Activated T-cell treated with anti-CD3 and anti-CD28 coated beads, Interleukin-2, amount 50 U/mL, for 24 hours (primary cell): ENCODE data around the gene ARHGAP42.

ENCODE experiments used
- DNase-seq: peaks from one replicate; pipeline ENCODE4 v3.0.0-alpha.2; 2020
- H3K27ac Mint-ChIP-seq: 2 replicates; pipeline ENCODE4 v1.8.0; 2020; ENCODE audit warnings: mild to moderate bottlenecking, mixed read lengths
- H3K27me3 Mint-ChIP-seq: 2 replicates; pipeline ENCODE4 v1.8.0; 2020; ENCODE audit warnings: mixed read lengths
- H3K36me3 Mint-ChIP-seq: 2 replicates; pipeline ENCODE4 v1.8.0; 2020; ENCODE audit warnings: low read depth, mixed read lengths
- H3K4me1 Mint-ChIP-seq: 2 replicates; pipeline ENCODE4 v1.8.0; 2020; ENCODE audit warnings: low read depth, mixed read lengths
- H3K4me3 Mint-ChIP-seq: 2 replicates; pipeline ENCODE4 v1.8.0; 2020; ENCODE audit warnings: mild to moderate bottlenecking, moderate library complexity, mixed read lengths
- H3K9me3 Mint-ChIP-seq: 2 replicates; pipeline ENCODE4 v1.8.0; 2020; ENCODE audit warnings: mixed read lengths

The ARHGAP42 gene

GRCh38 chr11:100777103-100777502 lies 90.0 kb downstream of the ARHGAP42 start:
- H3K27me3 Mint-ChIP-seq: no peaks in the 10 kb centered on the region
- H3K9me3 Mint-ChIP-seq: peaks cover 2% of the 10 kb centered on the region
- H3K27ac Mint-ChIP-seq: no peak overlapping the region
- no peaks in the 10 kb centered on the region for H3K4me1 Mint-ChIP-seq
- no peaks in the 10 kb centered on the region for H3K36me3 Mint-ChIP-seq
- no peak overlapping the region for H3K4me3 Mint-ChIP-seq
- no peak for DNase-seq

GRCh38 chr11:100777736-100778135 lies 90.6 kb downstream of the ARHGAP42 start:
- H3K27ac Mint-ChIP-seq: no peak overlapping the region
- no peaks in the 10 kb centered on the region for H3K36me3 Mint-ChIP-seq
- H3K27me3 Mint-ChIP-seq: no peaks in the 10 kb centered on the region
- H3K4me1 Mint-ChIP-seq: no peaks in the 10 kb centered on the region
- no peak for DNase-seq
- no peak overlapping the region for H3K4me3 Mint-ChIP-seq
- H3K9me3 Mint-ChIP-seq: peaks cover 2% of the 10 kb centered on the region

GRCh38 chr11:100778166-100778785 lies 91.2 kb downstream of the ARHGAP42 start:
- H3K27ac Mint-ChIP-seq: no peak overlapping the region
- no peak for DNase-seq
- H3K4me1 Mint-ChIP-seq: no peaks in the 10 kb centered on the region
- peaks cover 2% of the 10 kb centered on the region for H3K9me3 Mint-ChIP-seq
- no peaks in the 10 kb centered on the region for H3K36me3 Mint-ChIP-seq
- H3K27me3 Mint-ChIP-seq: no peaks in the 10 kb centered on the region
- no peak overlapping the region for H3K4me3 Mint-ChIP-seq

GRCh38 chr11:100780470-100780869 lies 93.4 kb downstream of the ARHGAP42 start:
- H3K27me3 Mint-ChIP-seq: no peaks in the 10 kb centered on the region
- H3K9me3 Mint-ChIP-seq: peaks cover 2% of the 10 kb centered on the region

GRCh38 chr11:100785148-100785983 lies 98.3 kb downstream of the ARHGAP42 start:
- no peaks in the 10 kb centered on the region for H3K27me3 Mint-ChIP-seq
- no peaks in the 10 kb centered on the region for H3K4me1 Mint-ChIP-seq
- no peak for DNase-seq
- no peak overlapping the region for H3K27ac Mint-ChIP-seq
- no peak overlapping the region for H3K4me3 Mint-ChIP-seq
- H3K36me3 Mint-ChIP-seq: no peaks in the 10 kb centered on the region
- peaks cover 8% of the 10 kb centered on the region for H3K9me3 Mint-ChIP-seq

More at GRCh38 chr11:100780470-100780869, 93.4 kb downstream of the ARHGAP42 start:
- Mint-ChIP-seq H3K36me3 (no peaks in the 10 kb centered on the region), H3K4me1 (no peaks in the 10 kb centered on the region), H3K4me3 (no peak overlapping the region), H3K27ac (no peak overlapping the region)
- DNase-seq: no peak

- Mint-ChIP-seq H3K4me3 (no peak overlapping the region), H3K27me3 (no peaks in the 10 kb centered on the region), H3K4me1 (no peaks in the 10 kb centered on the region), H3K27ac (no peak overlapping the region), H3K36me3 (no peaks in the 10 kb centered on the region), H3K9me3 (peaks cover 7% of the 10 kb centered on the region)
- DNase-seq: no peak
These were observed 101.6 kb downstream of the ARHGAP42 start for GRCh38 chr11:100788561-100789295.

GRCh38 chr11:100789500-100789899 lies 102.4 kb downstream of the ARHGAP42 start:
- no peak for DNase-seq
- no peak overlapping the region for H3K27ac Mint-ChIP-seq
- H3K27me3 Mint-ChIP-seq: no peaks in the 10 kb centered on the region
- peaks cover 7% of the 10 kb centered on the region for H3K9me3 Mint-ChIP-seq
- H3K4me1 Mint-ChIP-seq: no peaks in the 10 kb centered on the region
- H3K36me3 Mint-ChIP-seq: no peaks in the 10 kb centered on the region
- no peak overlapping the region for H3K4me3 Mint-ChIP-seq

GRCh38 chr11:100790073-100790472 lies 103.0 kb downstream of the ARHGAP42 start:
- Mint-ChIP-seq H3K4me1 (no peaks in the 10 kb centered on the region), H3K4me3 (no peak overlapping the region), H3K36me3 (no peaks in the 10 kb centered on the region), H3K27ac (no peak overlapping the region), H3K27me3 (no peaks in the 10 kb centered on the region), H3K9me3 (peaks cover 7% of the 10 kb centered on the region)
- DNase-seq: no peak

- peaks cover 7% of the 10 kb centered on the region for H3K9me3 Mint-ChIP-seq
- DNase-seq: no peak
- no peaks in the 10 kb centered on the region for H3K27me3 Mint-ChIP-seq
- no peaks in the 10 kb centered on the region for H3K36me3 Mint-ChIP-seq
- H3K27ac Mint-ChIP-seq: no peak overlapping the region
- H3K4me3 Mint-ChIP-seq: no peak overlapping the region
- H3K4me1 Mint-ChIP-seq: no peaks in the 10 kb centered on the region
These were observed 104.0 kb downstream of the ARHGAP42 start for GRCh38 chr11:100791103-100791502.

- DNase-seq: no peak
- Mint-ChIP-seq H3K27me3 (no peaks in the 10 kb centered on the region), H3K4me1 (no peaks in the 10 kb centered on the region), H3K4me3 (no peak overlapping the region), H3K36me3 (no peaks in the 10 kb centered on the region), H3K27ac (no peak overlapping the region), H3K9me3 (peaks cover 5% of the 10 kb centered on the region)
These were observed 104.8 kb downstream of the ARHGAP42 start for GRCh38 chr11:100791860-100792259.

- Mint-ChIP-seq H3K4me1 (no peaks in the 10 kb centered on the region), H3K36me3 (no peaks in the 10 kb centered on the region), H3K9me3 (no peaks in the 10 kb centered on the region), H3K27me3 (no peaks in the 10 kb centered on the region), H3K4me3 (no peak overlapping the region), H3K27ac (no peak overlapping the region)
- DNase-seq: no peak
These were observed 106.4 kb downstream of the ARHGAP42 start for GRCh38 chr11:100793525-100793924.

- no peaks in the 10 kb centered on the region for H3K36me3 Mint-ChIP-seq
- H3K4me3 Mint-ChIP-seq: no peak overlapping the region
- no peaks in the 10 kb centered on the region for H3K4me1 Mint-ChIP-seq
- no peaks in the 10 kb centered on the region for H3K27me3 Mint-ChIP-seq
- H3K27ac Mint-ChIP-seq: no peak overlapping the region
- no peak for DNase-seq
- no peaks in the 10 kb centered on the region for H3K9me3 Mint-ChIP-seq
These were observed 107.4 kb downstream of the ARHGAP42 start for GRCh38 chr11:100794446-100794845.

GRCh38 chr11:100799445-100799844 lies 112.4 kb downstream of the ARHGAP42 start:
- Mint-ChIP-seq H3K4me3 (no peak overlapping the region), H3K27ac (no peak overlapping the region), H3K36me3 (no peaks in the 10 kb centered on the region), H3K4me1 (no peaks in the 10 kb centered on the region), H3K27me3 (no peaks in the 10 kb centered on the region), H3K9me3 (no peaks in the 10 kb centered on the region)
- DNase-seq: no peak

GRCh38 chr11:100800202-100800601 lies 113.1 kb downstream of the ARHGAP42 start:
- no peak for DNase-seq
- Mint-ChIP-seq H3K4me3 (no peak overlapping the region), H3K27ac (no peak overlapping the region), H3K36me3 (no peaks in the 10 kb centered on the region), H3K27me3 (no peaks in the 10 kb centered on the region), H3K4me1 (no peaks in the 10 kb centered on the region), H3K9me3 (no peaks in the 10 kb centered on the region)
